ENCODE measurements around the gene CLPTM1L.

CLPTM1L gene

GRCh38 chr5:1315709-1316587 lies 29.0 kb downstream of the CLPTM1L start:
- Histone ChIP-seq H3K4me1 (ENCODE audit: insufficient read depth, low read length) (peaks cover 10% of the 10 kb centered on the region), H3K9me3 (ENCODE audit: control insufficient read depth, insufficient read depth, low read length) (no peaks in the 10 kb centered on the region), H3K9ac (ENCODE audit: low read depth, low read length) (no peak overlapping the region), H3K36me3 (ENCODE audit: insufficient read depth, low read length) (peaks cover 3% of the 10 kb centered on the region; the same call in 1 of the 2 replicates)

GRCh38 chr5:1315018-1315708 lies 29.7 kb downstream of the CLPTM1L start:
- Histone ChIP-seq H3K9ac (ENCODE audit: low read depth, low read length) (no peak overlapping the region), H3K9me3 (ENCODE audit: control insufficient read depth, insufficient read depth, low read length) (no peaks in the 10 kb centered on the region), H3K36me3 (ENCODE audit: insufficient read depth, low read length) (peaks cover 3% of the 10 kb centered on the region; the same call in 1 of the 2 replicates), H3K4me1 (ENCODE audit: insufficient read depth, low read length) (peaks cover 10% of the 10 kb centered on the region)

GRCh38 chr5:1314564-1314982 lies 30.3 kb downstream of the CLPTM1L start:
- Histone ChIP-seq H3K9me3 (ENCODE audit: control insufficient read depth, insufficient read depth, low read length) (no peaks in the 10 kb centered on the region), H3K4me1 (ENCODE audit: insufficient read depth, low read length) (peaks cover 10% of the 10 kb centered on the region), H3K36me3 (ENCODE audit: insufficient read depth, low read length) (no peaks in the 10 kb centered on the region; the same call in 1 of the 2 replicates), H3K9ac (ENCODE audit: low read depth, low read length) (no peak overlapping the region)

GRCh38 chr5:1312993-1313833 lies 31.7 kb downstream of the CLPTM1L start:
- no peak overlapping the region for H3K9ac ChIP-seq (ENCODE audit: low read depth, low read length)
- H3K4me1 ChIP-seq (ENCODE audit: insufficient read depth, low read length): peaks cover 10% of the 10 kb centered on the region
- H3K36me3 ChIP-seq (ENCODE audit: insufficient read depth, low read length): no peaks in the 10 kb centered on the region
- no peaks in the 10 kb centered on the region for H3K9me3 ChIP-seq (ENCODE audit: control insufficient read depth, insufficient read depth, low read length)

GRCh38 chr5:1312206-1312605 lies 32.7 kb downstream of the CLPTM1L start:
- peaks cover 10% of the 10 kb centered on the region for H3K4me1 ChIP-seq (ENCODE audit: insufficient read depth, low read length)
- H3K9ac ChIP-seq (ENCODE audit: low read depth, low read length): no peak overlapping the region
- no peaks in the 10 kb centered on the region for H3K36me3 ChIP-seq (ENCODE audit: insufficient read depth, low read length)
- no peaks in the 10 kb centered on the region for H3K9me3 ChIP-seq (ENCODE audit: control insufficient read depth, insufficient read depth, low read length)

GRCh38 chr5:1311439-1312055 lies 33.4 kb downstream of the CLPTM1L start:
- H3K4me1 ChIP-seq (ENCODE audit: insufficient read depth, low read length): peaks cover 10% of the 10 kb centered on the region
- no peak overlapping the region for H3K9ac ChIP-seq (ENCODE audit: low read depth, low read length)
- H3K9me3 ChIP-seq (ENCODE audit: control insufficient read depth, insufficient read depth, low read length): no peaks in the 10 kb centered on the region
- no peaks in the 10 kb centered on the region for H3K36me3 ChIP-seq (ENCODE audit: insufficient read depth, low read length)

- H3K36me3 ChIP-seq (ENCODE audit: insufficient read depth, low read length): no peaks in the 10 kb centered on the region
- no peak overlapping the region for H3K9ac ChIP-seq (ENCODE audit: low read depth, low read length)
- H3K9me3 ChIP-seq (ENCODE audit: control insufficient read depth, insufficient read depth, low read length): no peaks in the 10 kb centered on the region
- H3K4me1 ChIP-seq (ENCODE audit: insufficient read depth, low read length): 0 out of 2 replicates have a peak, but pooled peaks cover under 1% of the 10 kb centered on the region
Measured at GRCh38 chr5:1310118-1310517, 34.8 kb downstream of the CLPTM1L start.

GRCh38 chr5:1304033-1304432 lies 40.9 kb downstream of the CLPTM1L start:
- no peak overlapping the region for H3K9ac ChIP-seq (ENCODE audit: low read depth, low read length)
- no peaks in the 10 kb centered on the region for H3K4me1 ChIP-seq (ENCODE audit: insufficient read depth, low read length)
- no peaks in the 10 kb centered on the region for H3K36me3 ChIP-seq (ENCODE audit: insufficient read depth, low read length)
- no peaks in the 10 kb centered on the region for H3K9me3 ChIP-seq (ENCODE audit: control insufficient read depth, insufficient read depth, low read length)

- no peak overlapping the region for H3K9ac ChIP-seq (ENCODE audit: low read depth, low read length)
- no peaks in the 10 kb centered on the region for H3K4me1 ChIP-seq (ENCODE audit: insufficient read depth, low read length)
- H3K36me3 ChIP-seq (ENCODE audit: insufficient read depth, low read length): no peaks in the 10 kb centered on the region
- H3K9me3 ChIP-seq (ENCODE audit: control insufficient read depth, insufficient read depth, low read length): no peaks in the 10 kb centered on the region
Measured at GRCh38 chr5:1302258-1302657, 42.6 kb downstream of the CLPTM1L start.

GRCh38 chr5:1300581-1301083 lies 44.3 kb downstream of the CLPTM1L start:
- H3K4me1 ChIP-seq (ENCODE audit: insufficient read depth, low read length): no peaks in the 10 kb centered on the region
- H3K36me3 ChIP-seq (ENCODE audit: insufficient read depth, low read length): no peaks in the 10 kb centered on the region
- no peak overlapping the region for H3K9ac ChIP-seq (ENCODE audit: low read depth, low read length)
- H3K9me3 ChIP-seq (ENCODE audit: control insufficient read depth, insufficient read depth, low read length): no peaks in the 10 kb centered on the region

- H3K4me1 ChIP-seq (ENCODE audit: insufficient read depth, low read length): no peaks in the 10 kb centered on the region
Measured at GRCh38 chr5:1299961-1300360, 44.9 kb downstream of the CLPTM1L start.

GRCh38 chr5:1299511-1299850 lies 45.4 kb downstream of the CLPTM1L start:
- Histone ChIP-seq H3K4me1 (ENCODE audit: insufficient read depth, low read length) (no peaks in the 10 kb centered on the region), H3K9ac (ENCODE audit: low read depth, low read length) (no peak overlapping the region), H3K9me3 (ENCODE audit: control insufficient read depth, insufficient read depth, low read length) (no peaks in the 10 kb centered on the region), H3K36me3 (ENCODE audit: insufficient read depth, low read length) (no peaks in the 10 kb centered on the region)

More at GRCh38 chr5:1299961-1300360, 44.9 kb downstream of the CLPTM1L start:
- Histone ChIP-seq H3K36me3 (ENCODE audit: insufficient read depth, low read length) (no peaks in the 10 kb centered on the region), H3K9ac (ENCODE audit: low read depth, low read length) (no peak overlapping the region), H3K9me3 (ENCODE audit: control insufficient read depth, insufficient read depth, low read length) (no peaks in the 10 kb centered on the region)

- Histone ChIP-seq H3K36me3 (ENCODE audit: insufficient read depth, low read length) (no peaks in the 10 kb centered on the region), H3K9me3 (ENCODE audit: control insufficient read depth, insufficient read depth, low read length) (no peaks in the 10 kb centered on the region), H3K4me1 (ENCODE audit: insufficient read depth, low read length) (no peaks in the 10 kb centered on the region), H3K9ac (ENCODE audit: low read depth, low read length) (no peak overlapping the region)
Measured at GRCh38 chr5:1298723-1299510, 46.0 kb downstream of the CLPTM1L start.
